IPS-11a (cell line): ENCODE data around the gene LKAAEAR1.
A peak's percentile ranks its signal among the peaks of the same experiment; 100 is the strongest.
"Not testable (repeated sequence)": the region's sequence is repeated elsewhere in the genome, so short reads cannot be mapped to it uniquely, and the experiment has no call there.

Experiments used
- H3K4me3 ChIP-seq: one replicate; pipeline ENCODE4 v1.5.1; 2013; ENCODE audit warnings: low read depth, low read length, control low read depth

Gene LKAAEAR1, protein sequence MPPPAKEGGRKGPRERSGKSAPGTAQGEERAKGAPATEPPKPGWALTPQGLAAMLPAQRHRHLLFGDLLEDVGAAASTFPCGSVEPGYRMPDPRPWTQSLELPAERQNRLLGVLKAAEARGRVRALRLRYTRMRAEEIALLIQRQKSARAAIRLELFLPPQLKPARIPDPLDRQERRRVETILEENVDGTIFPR

DNA sequence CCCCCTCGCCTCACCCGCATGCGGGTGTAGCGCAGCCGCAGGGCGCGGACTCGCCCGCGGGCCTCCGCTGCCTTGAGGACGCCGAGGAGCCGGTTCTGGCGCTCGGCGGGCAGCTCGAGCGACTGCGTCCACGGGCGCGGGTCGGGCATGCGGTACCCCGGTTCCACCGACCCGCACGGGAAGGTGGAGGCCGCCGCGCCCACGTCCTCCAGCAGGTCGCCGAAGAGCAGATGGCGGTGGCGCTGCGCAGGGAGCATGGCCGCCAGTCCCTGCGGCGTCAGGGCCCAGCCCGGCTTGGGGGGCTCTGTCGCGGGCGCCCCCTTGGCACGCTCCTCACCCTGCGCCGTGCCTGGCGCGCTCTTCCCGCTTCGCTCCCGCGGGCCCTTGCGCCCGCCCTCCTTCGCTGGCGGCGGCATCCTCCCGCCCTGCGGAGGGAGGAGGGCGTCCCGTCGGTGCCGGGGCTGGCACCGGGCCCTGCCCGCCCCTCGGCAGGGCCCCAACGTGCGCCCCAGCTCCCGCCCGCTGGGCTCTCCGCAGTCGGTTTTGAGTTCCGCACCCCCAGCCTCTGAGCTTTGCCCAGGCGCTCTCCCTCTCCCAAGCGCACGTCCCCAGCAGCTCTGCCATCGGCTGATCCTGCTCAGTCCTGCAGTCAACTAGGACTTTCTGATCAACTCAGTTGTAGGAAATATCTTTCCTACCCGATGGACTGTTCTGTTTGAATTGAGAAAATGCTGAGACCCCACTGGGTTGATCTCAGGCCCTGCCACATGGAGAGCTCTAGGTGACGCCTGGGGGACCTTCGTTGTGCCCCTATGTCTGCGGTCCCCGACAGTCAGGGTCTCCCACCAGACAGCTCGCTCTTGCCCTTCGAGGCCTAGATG lies at the start of gene LKAAEAR1:
TSS of gene LKAAEAR1 (minus strand) at position 595 of the 881 bp plus-strand sequence. CDS start at position 416, 179 bp downstream.
- H3K4me3 ChIP-seq: peak within 1 kb of the TSS; percentile 53

DNA sequence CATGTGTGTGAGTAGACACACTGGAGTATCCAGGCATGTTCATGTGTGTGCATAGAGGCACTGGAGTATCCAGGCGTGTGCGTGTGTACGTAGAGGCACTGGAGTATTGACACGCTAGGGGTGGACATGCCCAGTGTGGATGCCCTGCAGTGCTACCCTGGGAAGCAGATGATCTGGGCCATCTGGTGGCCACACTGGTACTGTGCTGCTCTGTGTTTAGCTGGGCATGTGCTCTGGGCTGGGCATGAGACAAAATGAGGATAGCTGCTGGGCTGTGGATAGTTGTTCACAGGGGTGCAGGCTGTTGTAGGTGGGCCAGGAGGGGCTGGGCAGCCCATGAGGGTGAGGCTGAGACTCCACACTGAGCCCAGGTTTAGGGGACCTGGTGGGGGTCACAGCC lies 47.2 kb upstream of the LKAAEAR1 start:
- H3K4me3 ChIP-seq: no peak overlapping the region

DNA sequence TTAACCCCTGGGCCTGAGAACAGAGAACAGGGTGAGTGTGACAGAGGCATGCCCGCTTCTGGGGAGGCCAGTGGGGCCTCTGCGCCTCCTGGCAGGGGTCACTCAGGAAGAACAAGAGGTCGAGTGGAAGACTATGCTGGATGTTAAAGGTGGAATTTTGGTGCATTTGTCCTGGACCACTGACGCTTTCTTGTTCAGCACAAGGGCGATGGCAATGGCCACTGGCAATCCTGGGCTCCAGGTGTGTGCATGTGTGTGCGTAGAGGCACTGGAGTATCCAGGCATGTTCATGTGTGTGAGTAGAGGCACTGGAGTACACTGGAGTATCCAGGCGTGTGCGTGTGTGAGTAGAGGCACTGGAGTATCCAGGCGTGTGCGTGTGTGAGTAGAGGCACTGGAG lies 46.7 kb upstream of the LKAAEAR1 start:
- H3K4me3 ChIP-seq: no peak overlapping the region

DNA sequence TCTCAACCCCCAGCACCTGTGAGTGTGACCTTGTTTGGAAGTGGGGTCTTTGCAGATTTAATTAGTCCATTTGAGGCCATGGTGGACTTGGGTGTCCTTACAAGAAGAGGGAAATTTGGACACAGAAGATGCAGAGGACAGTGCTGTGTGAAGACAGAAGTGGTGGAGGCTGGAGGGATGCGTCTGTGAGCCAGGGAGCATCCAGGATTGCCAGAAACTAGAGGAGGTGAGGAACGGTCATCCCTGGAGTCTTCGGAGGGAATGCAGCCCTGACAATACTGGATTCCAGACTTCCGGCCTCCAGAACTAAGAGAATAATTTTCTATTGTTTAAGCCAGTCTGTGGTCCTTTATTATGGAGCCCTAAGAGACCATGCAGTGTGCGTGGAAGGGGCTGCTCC lies 46.1 kb upstream of the LKAAEAR1 start:
- H3K4me3 ChIP-seq: no peak overlapping the region

DNA sequence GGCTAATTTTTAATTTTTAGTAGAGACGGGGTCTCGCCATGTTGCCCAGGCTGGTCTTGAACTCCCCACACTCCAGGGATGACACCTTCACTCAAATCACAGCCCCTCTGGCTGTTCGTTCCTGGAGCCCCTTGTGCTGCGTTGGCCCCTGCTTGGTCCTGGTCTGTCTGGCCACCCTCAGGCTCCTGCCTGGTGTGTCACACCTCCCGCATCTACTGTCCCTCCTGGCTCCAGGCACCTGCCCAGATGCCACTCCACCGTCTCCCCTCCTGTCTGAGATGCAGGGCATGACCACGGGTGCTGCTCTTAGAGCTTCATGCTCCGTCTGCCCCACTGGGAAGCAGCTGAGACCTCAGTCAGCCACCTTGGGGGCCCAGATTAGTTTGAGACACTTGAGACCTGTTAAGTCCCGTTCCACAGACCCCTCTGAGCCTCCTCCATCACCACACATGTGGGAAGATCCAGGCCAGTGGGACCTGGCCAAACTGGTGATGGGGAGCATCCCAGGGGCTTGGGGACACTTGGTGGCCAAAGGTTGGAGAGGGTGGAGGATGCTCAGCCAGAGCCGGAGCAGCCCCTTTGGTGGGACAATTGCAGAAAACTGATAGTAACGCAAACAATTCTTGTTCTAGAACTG lies 45.1 kb upstream of the LKAAEAR1 start:
- H3K4me3 ChIP-seq: no peak overlapping the region

DNA sequence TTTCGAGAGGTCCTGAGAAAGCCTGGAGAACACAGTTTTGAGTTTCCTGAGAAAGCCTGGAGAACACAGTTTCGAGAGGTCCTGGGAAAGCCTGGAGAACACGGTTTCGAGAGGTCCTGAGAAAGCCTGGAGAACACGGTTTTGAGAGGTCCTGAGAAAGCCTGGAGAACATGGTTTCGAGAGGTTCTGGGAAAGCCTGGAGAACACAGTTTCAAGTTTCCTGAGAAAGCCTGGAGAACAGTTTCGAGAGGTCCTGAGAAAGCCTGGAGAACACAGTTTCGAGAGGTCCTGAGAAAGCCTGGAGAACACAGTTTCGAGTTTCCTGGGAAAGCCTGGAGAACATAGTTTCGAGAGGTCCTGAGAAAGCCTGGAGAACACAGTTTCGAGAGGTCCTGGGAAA lies 39.3 kb upstream of the LKAAEAR1 start:
- not testable (repeated sequence) for H3K4me3 ChIP-seq

DNA sequence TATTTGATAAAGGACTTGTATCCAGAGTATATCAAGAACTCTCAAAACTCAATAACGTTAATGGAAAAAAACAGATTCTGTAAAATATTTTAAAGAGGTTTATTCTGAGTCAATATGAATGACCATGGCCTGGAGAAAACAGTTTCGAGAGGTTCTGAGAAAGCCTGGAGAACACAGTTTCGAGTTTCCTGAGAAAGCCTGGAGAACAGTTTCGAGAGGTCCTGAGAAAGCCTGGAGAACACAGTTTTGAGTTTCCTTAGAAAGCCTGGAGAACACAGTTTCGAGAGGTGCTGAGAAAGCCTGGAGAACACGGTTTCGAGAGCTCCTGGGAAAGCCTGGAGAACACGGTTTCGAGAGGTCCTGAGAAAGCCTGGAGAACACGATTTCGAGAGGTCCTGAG lies 38.7 kb upstream of the LKAAEAR1 start:
- H3K4me3 ChIP-seq: not testable (repeated sequence)

DNA sequence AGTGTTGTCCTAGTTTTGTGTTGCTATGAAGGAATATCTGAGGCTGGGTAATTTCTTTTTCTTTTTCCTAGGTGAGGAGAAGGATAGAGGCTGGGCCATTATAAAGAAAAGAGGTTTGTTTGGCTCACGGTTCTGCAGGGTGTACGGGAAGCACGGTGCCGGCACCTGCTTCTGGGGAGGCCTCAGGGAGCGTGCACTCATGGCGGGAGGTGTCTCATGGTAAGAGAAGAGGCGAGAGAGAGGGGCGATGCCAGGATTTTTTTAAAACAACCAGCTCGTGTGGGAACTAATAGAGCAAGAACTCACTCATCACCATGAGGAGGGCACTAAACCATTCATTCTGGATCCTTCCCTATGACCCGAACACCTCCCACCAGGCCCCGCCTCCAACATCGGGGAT lies 37.4 kb upstream of the LKAAEAR1 start:
- H3K4me3 ChIP-seq: no peak overlapping the region

DNA sequence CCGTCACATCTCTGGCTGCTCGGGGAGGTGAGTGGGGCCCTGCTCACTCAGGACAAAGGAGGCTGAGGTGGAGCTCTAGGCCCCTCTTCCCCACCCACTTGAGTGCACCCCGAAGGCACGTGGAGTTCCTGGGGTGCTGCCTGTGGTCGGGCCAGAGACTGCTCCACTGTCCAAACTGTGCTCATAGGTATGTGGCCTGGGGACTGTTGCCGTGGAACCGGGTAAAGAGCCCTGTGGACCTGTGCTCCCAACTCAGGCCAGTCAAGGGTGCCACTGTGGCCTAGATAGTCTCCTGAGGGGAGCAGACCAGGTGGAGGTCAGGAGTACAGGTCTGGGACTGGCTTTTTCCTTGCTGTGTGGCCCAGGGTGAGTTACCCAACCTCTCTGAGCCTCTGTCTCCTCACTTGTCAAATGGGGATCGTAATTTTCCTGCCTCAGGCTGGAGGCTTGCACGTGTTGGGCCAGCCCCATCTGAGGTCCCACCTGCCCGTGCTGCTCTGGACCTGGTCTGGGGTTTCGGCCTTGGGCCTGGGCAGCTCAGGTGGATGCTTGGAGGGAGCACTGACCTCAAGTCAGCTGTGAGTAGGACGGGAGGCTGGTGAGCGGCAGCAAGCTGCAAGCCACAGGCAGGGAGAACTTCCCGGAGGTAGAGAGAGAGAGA lies 35.6 kb upstream of the LKAAEAR1 start:
- no peak overlapping the region for H3K4me3 ChIP-seq

DNA sequence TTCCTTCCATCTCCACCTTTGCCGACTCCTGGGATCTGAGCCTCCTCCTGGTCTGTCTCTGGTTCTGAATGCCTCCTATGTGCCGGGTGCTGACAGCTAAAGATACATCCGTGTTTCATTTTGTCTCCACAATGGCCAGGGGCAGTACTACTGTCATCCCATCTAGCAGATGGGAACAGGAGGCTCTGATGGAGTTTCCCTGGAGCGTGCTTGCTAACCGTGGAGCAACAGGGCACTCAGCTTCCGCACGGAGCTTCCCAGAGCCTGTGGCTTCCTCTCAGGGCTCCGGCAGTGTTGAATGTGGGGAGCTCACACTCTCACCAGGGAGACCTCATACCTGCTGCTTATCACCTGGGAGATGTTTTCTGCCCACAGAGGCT lies 35.1 kb upstream of the LKAAEAR1 start:
- H3K4me3 ChIP-seq: no peak overlapping the region

DNA sequence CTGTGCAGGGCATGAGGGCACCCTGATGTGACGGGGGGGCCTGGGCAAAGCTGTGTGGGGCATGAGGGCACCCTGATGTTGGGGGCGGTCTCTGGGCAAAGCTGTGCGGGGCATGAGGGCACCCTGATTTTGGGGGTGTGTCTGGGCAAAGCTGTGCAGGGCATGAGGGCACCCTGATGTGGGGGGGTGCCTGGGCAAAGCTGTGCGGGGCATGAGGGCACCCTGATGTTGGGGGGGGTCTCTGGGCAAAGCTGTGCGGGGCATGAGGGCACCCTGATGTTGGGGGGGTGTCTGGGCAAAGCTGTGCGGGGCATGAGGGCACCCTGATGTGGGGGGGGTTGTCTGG lies 33.2 kb upstream of the LKAAEAR1 start:
- H3K4me3 ChIP-seq: not testable (repeated sequence)

DNA sequence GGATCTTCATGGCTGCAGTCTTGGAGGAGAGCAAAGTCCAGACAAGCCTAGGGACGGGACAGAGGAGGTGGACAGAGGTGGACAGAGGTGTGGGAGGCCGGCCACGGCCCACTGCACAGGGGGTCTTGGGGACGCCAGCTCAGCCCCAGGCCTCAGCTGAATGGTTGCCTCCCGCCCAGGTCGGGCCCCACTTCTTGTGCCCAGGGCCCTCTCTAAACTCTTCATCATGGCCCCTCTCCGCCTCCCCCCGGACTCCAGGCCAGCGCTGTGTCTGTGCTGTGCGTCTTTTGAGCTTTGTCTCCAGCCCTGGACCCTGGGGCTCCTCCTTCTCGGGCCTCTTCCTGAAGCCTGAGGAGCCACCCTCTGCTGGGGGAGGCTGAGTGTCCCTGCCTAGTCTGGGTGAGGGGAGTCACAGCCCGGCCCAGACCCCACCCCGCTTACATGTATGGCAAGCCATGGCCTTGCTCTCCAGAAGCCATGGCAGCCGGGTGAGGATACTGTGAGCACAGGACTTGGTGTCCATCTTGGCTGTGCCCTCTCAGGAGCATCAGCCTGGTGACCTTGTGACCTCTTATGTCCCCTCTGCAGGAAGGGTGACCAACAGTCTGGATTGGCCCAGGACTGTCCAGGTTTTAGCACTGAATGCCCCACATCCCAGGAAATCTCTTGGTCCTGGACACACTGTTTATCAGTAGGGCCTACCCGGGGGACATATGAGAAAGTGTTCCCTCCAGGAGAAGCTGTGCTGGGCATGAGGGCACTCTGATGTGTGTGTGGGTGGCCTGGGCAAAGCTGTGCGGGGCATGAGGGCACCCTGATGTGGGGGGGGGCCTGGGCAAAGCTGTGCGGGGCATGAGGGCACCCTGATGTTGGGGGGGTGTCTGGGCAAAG lies 32.6 kb upstream of the LKAAEAR1 start:
- no peak overlapping the region for H3K4me3 ChIP-seq

DNA sequence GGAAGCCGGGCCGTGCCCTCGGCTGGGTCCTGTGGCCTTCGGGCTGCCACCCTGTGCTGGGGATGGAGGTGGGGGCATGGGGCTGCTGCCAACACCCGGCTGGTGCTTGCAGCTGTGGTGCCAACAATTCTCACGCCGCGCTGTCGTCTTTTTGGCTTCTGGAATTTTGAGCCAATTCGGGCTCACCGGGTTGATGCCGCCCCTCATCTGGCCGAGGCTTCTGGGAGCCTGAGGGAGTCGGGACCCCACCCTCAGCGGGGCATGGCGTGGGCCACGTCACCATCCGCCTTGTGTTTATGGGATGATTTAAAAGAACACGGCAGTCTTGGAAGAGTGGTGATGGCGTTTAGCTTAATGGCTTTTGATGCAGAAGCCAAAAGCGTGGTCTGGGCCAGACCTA lies 31.8 kb upstream of the LKAAEAR1 start:
- no peak overlapping the region for H3K4me3 ChIP-seq

DNA sequence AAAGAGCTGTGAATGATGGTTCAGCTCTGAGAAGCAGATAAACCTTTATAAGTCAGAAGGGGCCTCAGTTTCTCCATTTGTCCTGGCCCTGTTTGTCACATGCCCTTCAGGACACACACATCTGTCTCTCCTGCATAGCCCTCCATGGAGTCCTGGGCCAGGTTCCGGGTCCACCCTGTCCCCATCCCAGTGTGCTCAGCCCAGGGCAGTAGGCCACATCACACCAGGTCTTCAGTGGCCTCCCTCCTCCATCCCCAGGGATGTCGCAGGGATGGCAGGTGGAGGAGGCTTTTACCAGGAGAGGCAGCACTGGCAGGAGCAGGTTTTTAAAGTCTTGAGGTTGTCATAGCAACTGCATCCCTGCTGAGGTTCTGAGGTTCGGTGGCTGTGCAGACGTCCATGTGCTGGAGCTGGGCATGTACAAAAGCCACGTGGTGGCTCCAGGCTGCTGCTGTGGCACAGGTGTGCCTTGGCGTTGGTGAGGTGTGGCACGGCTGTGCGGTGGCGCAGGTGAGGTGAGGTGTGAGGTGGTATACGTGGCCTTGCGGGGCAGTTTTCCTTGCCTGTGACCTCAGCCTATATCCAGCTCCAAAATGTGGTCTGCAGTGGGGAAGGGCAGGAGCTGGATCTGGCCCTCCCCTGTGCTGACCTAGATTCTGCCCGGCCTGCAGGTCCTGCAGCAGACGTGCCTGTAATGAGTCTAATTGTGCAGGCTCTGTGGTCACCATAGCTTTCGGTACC lies 31.1 kb upstream of the LKAAEAR1 start:
- no peak overlapping the region for H3K4me3 ChIP-seq

DNA sequence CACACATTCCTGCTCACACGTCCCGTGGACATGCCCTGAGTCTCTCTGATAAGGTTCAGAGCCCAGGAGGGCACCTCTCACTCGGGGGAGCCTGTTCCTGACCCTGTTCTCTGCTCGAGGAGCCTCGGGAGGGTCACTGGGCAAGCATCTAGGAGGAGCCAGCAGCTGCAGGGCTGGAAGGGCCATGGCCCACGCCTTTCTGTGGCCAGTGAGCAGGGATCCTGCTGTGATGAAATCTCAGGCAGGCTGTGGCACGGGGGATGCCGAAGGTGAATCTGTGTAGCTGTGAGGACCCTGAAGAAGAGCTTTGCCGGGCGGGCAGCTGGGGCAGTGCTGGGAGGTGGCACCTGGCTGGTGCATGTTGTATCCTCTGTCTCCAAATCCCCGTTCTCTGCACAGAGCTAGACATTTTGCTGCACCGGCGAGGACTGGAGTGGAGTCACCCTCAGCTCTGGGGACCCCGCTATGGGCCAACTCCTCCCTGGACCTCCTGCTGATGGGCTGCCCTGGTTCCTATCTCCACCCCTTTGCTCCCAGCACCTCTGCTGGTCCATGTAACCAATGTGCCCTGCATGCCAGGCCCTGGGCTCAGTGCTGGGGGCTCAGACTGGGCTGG lies 30.3 kb upstream of the LKAAEAR1 start:
- H3K4me3 ChIP-seq: no peak overlapping the region

DNA sequence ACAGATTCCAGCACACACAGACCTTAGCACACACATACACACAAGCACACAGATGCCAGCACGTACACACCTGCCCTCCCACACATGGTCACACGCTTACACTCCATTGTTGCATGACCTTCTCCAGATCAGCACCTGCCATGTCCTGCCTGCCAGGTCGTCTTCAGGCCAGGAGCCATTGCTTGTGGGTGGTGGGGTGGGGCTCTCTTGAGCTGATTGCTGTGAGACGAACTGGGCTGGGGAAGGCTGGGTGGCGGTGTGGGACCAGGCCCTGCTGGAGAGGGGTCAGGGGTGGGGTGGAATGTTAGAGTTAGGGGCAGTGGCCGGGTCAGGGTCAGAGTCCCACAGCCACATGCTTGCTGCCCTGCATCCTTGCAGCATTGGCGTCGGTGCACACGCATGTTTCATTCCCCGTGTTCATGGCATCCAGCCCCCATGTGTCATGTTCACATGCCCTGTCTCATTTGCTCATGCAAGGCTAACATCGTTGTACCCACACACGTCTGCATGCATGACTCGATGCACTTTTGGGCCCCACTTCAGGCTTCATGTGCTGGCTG lies 29.7 kb upstream of the LKAAEAR1 start:
- no peak overlapping the region for H3K4me3 ChIP-seq

DNA sequence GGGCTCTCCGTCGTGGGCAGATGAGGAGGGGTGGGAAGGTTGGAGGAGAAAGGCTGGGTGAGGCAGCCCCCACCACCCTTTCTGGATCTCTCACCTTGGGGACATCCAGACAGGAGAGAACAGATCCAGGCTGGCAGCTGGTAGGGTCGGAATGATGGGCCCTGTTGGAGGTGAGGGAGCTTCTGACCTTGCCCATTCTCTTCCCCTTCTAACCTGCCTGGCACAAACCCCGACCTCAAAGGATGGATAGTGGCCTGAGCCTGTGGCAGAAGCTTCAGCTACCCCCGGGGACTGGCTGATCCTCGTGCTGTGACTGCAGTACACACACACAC lies 29.2 kb upstream of the LKAAEAR1 start:
- no peak overlapping the region for H3K4me3 ChIP-seq

DNA sequence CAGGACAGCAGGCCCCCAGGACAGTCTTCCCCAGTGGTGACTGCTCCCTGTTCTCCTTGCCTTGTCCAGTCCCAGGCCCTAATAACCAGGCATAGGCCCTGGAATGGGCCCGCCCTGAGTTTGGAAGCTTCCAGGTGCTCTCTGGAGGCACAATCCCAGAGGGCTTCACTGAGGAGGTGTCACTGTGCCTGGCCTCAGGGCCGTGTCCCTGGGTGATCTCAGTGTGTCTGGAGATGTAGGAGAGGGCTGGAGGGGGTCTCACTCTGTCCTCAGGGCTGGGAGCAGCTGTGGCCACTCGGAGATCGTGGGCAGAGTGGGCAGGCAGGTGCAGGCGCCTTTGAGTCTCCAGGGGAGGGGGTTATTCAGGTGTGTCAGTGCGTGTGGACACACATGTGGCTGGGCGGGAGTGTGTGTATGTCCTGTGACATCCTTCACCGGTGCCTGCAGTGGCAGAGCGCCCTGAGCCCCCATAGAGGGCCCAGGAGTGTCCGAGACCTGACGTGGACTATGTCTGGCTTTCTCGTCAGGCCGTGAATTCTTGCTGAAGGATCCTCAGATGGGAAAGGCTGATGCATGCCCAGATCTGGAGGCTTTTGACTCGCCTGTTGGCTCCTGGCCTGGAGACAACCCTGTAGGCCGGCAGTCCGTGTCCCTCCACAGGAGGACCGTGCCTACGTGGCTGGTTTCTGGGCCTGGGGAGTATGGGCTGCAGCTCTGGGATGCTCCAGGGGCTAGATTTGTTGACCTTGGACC lies 28.7 kb upstream of the LKAAEAR1 start:
- no peak overlapping the region for H3K4me3 ChIP-seq
